HepG2 (cell line): Measurements from ENCODE around the gene PIBF1. TPM values are rescaled to one million over a fixed set of nuclear protein-coding genes. Genes with fewer than 3 reads are reported as not detected.

Experiments
- AHR ChIP-seq: IDR thresholded peaks from 2 replicates; pipeline ENCODE4 v1.6.1; 2018; ENCODE audit warnings: missing genetic modification reagents, missing compliant biosample characterization
- EED ChIP-seq: sonication (generic); formaldehyde crosslinking; IDR thresholded peaks from 2 replicates; pipeline ENCODE4 v1.5.0; 2020; ENCODE audit warnings: mild to moderate bottlenecking, missing genetic modification reagents
- KAT7 ChIP-seq: IDR thresholded peaks from 2 replicates; pipeline ENCODE4 v1.6.1; 2018; ENCODE audit warnings: borderline replicate concordance, missing compliant biosample characterization
- NFRKB ChIP-seq: fragments of 450-650 bp; IDR thresholded peaks from 2 replicates; pipeline ENCODE4 v1.6.1; 2017
- NR1H2 ChIP-seq: sonication (generic); formaldehyde crosslinking; IDR thresholded peaks from 2 replicates; pipeline ENCODE4 v1.8.1; 2022; ENCODE audit warnings: low read depth, missing genetic modification reagents, borderline replicate concordance
- ZNF234 ChIP-seq: sonication (generic); formaldehyde crosslinking; conservative IDR thresholded peaks from 2 replicates; pipeline ENCODE4 v1.5.1; 2020; ENCODE audit warnings: mild to moderate bottlenecking, missing genetic modification reagents
- ZNF354B ChIP-seq: sonication (generic); formaldehyde crosslinking; IDR thresholded peaks from 2 replicates; pipeline ENCODE4 v1.8.0; 2022; ENCODE audit warnings: mild to moderate bottlenecking, missing genetic modification reagents
- ZNF552 ChIP-seq: sonication (generic); formaldehyde crosslinking; IDR thresholded peaks from 2 replicates; pipeline ENCODE4 v1.9.0; 2022; ENCODE audit warnings: missing genetic modification reagents, mild to moderate bottlenecking, borderline replicate concordance
- polyA plus RNA-seq, 8 experiments: library from polyadenylated mRNA; depleted of rRNA in 3 of 8; stranded (reverse) in 7 of 8; unstranded in 1 of 8; fragments of >200 nt; fragmentation: Illumina TruSeq in 4 of 8; extraction: Trizol in 4 of 8; gene quantifications; 2 replicates each; pipeline versions ENCODE4 v1.2.1 to v1.2.3, GENCODE V29; 2011 to 2016; ENCODE audit warnings: low read depth in 4 of 8, missing spikeins in 1 of 8, mixed read lengths in 1 of 8; ENCODE audit not compliant: insufficient read depth in 1 of 8
- total RNA-seq, 5 experiments: library from RNA; depleted of rRNA; stranded (reverse); fragments of >200 nt; fragmentation: Illumina TruSeq; extraction: Trizol; gene quantifications; 2 replicates each; pipeline ENCODE4 v1.2.3, GENCODE V29; 2016; ENCODE audit warnings: low read depth in 1 of 5
- TF ChIP-seq, protein P1 (sequence below), 2 experiments: fragments of 450-650 bp in 1 of 2; sonication (generic) in 1 of 2; formaldehyde crosslinking in 1 of 2; IDR thresholded peaks; 2 replicates each; pipeline versions ENCODE4 v1.6.1 to v1.8.0; 2016 to 2022; ENCODE audit warnings: antibody characterized with exemption in 1 of 2, mild to moderate bottlenecking in 1 of 2, missing genetic modification reagents in 1 of 2
- TF ChIP-seq, protein P2 (sequence below): sonication (generic); formaldehyde crosslinking; IDR thresholded peaks from 2 replicates; pipeline ENCODE4 v1.9.0; 2021; ENCODE audit warnings: mild to moderate bottlenecking, missing genetic modification reagents

The PIBF1 gene
- total and polyA plus RNA-seq, 2 of the 13 experiments (the other 11 are each of a cell fraction or from before 2014, with no cell fraction given) = 4.2 to 15.8 TPM

DNA sequence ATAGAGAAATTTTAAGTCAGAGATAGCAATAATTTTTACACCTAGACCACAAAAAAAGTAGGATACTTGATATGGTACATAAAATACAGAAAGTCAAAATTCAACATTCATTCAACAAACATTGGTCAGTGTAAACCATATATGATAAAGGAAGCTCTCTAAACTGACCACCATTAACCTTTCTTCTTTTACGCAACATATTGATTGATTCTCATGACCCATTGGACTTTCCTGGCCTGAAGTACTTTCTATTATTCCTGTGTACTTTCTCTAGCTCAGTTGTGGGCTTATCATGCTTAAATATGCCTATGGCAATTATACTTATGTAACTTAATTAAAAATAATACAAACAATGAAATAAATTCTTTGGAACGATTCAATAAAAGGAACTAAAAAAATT, 10.7 kb downstream of the PIBF1 start (continued):
- TF ChIP-seq, protein P1, sequence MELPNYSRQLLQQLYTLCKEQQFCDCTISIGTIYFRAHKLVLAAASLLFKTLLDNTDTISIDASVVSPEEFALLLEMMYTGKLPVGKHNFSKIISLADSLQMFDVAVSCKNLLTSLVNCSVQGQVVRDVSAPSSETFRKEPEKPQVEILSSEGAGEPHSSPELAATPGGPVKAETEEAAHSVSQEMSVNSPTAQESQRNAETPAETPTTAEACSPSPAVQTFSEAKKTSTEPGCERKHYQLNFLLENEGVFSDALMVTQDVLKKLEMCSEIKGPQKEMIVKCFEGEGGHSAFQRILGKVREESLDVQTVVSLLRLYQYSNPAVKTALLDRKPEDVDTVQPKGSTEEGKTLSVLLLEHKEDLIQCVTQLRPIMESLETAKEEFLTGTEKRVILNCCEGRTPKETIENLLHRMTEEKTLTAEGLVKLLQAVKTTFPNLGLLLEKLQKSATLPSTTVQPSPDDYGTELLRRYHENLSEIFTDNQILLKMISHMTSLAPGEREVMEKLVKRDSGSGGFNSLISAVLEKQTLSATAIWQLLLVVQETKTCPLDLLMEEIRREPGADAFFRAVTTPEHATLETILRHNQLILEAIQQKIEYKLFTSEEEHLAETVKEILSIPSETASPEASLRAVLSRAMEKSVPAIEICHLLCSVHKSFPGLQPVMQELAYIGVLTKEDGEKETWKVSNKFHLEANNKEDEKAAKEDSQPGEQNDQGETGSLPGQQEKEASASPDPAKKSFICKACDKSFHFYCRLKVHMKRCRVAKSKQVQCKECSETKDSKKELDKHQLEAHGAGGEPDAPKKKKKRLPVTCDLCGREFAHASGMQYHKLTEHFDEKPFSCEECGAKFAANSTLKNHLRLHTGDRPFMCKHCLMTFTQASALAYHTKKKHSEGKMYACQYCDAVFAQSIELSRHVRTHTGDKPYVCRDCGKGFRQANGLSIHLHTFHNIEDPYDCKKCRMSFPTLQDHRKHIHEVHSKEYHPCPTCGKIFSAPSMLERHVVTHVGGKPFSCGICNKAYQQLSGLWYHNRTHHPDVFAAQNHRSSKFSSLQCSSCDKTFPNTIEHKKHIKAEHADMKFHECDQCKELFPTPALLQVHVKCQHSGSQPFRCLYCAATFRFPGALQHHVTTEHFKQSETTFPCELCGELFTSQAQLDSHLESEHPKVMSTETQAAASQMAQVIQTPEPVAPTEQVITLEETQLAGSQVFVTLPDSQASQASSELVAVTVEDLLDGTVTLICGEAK (IDR thresholded peaks at IDR 0.05) = no peak
- TF ChIP-seq, protein P1 (CRISPR knock-in tag; IDR thresholded peaks at IDR 0.05) = no peak
- TF ChIP-seq AHR (CRISPR knock-in tag) = no peak
- TF ChIP-seq NR1H2 (CRISPR knock-in tag) = peak; percentile 74; the same call in 1 of the 2 replicates
- no peak for TF ChIP-seq KAT7 (CRISPR knock-in tag)
- no peak for TF ChIP-seq ZNF234
- TF ChIP-seq, protein P2, sequence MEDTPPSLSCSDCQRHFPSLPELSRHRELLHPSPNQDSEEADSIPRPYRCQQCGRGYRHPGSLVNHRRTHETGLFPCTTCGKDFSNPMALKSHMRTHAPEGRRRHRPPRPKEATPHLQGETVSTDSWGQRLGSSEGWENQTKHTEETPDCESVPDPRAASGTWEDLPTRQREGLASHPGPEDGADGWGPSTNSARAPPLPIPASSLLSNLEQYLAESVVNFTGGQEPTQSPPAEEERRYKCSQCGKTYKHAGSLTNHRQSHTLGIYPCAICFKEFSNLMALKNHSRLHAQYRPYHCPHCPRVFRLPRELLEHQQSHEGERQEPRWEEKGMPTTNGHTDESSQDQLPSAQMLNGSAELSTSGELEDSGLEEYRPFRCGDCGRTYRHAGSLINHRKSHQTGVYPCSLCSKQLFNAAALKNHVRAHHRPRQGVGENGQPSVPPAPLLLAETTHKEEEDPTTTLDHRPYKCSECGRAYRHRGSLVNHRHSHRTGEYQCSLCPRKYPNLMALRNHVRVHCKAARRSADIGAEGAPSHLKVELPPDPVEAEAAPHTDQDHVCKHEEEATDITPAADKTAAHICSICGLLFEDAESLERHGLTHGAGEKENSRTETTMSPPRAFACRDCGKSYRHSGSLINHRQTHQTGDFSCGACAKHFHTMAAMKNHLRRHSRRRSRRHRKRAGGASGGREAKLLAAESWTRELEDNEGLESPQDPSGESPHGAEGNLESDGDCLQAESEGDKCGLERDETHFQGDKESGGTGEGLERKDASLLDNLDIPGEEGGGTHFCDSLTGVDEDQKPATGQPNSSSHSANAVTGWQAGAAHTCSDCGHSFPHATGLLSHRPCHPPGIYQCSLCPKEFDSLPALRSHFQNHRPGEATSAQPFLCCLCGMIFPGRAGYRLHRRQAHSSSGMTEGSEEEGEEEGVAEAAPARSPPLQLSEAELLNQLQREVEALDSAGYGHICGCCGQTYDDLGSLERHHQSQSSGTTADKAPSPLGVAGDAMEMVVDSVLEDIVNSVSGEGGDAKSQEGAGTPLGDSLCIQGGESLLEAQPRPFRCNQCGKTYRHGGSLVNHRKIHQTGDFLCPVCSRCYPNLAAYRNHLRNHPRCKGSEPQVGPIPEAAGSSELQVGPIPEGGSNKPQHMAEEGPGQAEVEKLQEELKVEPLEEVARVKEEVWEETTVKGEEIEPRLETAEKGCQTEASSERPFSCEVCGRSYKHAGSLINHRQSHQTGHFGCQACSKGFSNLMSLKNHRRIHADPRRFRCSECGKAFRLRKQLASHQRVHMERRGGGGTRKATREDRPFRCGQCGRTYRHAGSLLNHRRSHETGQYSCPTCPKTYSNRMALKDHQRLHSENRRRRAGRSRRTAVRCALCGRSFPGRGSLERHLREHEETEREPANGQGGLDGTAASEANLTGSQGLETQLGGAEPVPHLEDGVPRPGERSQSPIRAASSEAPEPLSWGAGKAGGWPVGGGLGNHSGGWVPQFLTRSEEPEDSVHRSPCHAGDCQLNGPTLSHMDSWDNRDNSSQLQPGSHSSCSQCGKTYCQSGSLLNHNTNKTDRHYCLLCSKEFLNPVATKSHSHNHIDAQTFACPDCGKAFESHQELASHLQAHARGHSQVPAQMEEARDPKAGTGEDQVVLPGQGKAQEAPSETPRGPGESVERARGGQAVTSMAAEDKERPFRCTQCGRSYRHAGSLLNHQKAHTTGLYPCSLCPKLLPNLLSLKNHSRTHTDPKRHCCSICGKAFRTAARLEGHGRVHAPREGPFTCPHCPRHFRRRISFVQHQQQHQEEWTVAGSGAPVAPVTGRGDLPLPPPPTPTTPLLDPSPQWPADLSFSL (CRISPR knock-in tag) = no peak
- TF ChIP-seq ZNF552 (CRISPR knock-in tag) = no peak
- TF ChIP-seq EED (CRISPR knock-in tag) = no peak
- no peak for TF ChIP-seq NFRKB
- TF ChIP-seq ZNF354B = no peak
